GM20000 (cell line): ENCODE data around the gene JAG1.
A peak's percentile ranks its signal among the peaks of the same experiment; 100 is the strongest.

Experiments
- DNase-seq: peaks from one replicate; pipeline ENCODE4 v3.0.0; 2012; ENCODE audit warnings: low spot score
- TF ChIP-seq, protein P1 (sequence below): IDR thresholded peaks from 2 replicates; pipeline ENCODE4 v1.5.1; 2012; ENCODE audit warnings: mild to moderate bottlenecking, control low read depth; ENCODE audit errors: extremely low read depth, missing control alignments

Gene JAG1

DNA sequence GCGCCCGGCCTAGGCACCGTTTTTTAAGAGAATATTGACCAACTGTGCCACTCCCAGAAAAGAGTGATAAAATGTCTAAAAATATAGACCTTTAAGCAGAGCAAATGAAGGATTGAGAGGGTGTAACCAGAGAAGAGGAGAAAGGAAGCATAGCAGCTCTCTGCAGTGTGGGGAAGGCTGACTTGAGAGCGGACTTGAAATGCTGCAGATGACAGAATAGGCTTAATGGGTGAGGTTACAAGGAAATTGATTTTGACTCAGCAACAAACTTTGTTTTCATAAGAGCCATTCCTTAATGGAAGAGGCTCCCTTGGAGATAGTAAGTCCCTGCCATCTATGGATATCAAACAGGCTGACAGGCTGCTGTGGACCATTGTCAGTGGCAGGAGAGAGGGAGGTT lies 7.7 kb upstream of the JAG1 start:
- DNase-seq, result no peak
- TF ChIP-seq, protein P1, sequence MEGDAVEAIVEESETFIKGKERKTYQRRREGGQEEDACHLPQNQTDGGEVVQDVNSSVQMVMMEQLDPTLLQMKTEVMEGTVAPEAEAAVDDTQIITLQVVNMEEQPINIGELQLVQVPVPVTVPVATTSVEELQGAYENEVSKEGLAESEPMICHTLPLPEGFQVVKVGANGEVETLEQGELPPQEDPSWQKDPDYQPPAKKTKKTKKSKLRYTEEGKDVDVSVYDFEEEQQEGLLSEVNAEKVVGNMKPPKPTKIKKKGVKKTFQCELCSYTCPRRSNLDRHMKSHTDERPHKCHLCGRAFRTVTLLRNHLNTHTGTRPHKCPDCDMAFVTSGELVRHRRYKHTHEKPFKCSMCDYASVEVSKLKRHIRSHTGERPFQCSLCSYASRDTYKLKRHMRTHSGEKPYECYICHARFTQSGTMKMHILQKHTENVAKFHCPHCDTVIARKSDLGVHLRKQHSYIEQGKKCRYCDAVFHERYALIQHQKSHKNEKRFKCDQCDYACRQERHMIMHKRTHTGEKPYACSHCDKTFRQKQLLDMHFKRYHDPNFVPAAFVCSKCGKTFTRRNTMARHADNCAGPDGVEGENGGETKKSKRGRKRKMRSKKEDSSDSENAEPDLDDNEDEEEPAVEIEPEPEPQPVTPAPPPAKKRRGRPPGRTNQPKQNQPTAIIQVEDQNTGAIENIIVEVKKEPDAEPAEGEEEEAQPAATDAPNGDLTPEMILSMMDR, result no peak

- TF ChIP-seq, protein P1, result no peak
- DNase-seq, result no peak
Measured at GRCh38 chr20:10680571-10680970, 6.8 kb upstream of the JAG1 start.

GRCh38 chr20:10679269-10679668 lies 5.5 kb upstream of the JAG1 start:
- no peak for DNase-seq
- TF ChIP-seq, protein P1, result no peak

- no peak for DNase-seq
- TF ChIP-seq, protein P1, result no peak
Measured at GRCh38 chr20:10676518-10676917, 2.7 kb upstream of the JAG1 start.

- TF ChIP-seq, protein P1, result no peak
- DNase-seq, result no peak
Measured at GRCh38 chr20:10675450-10675848, 1.6 kb upstream of the JAG1 start.

GRCh38 chr20:10674684-10675449 lies 1.1 kb upstream of the JAG1 start:
- TF ChIP-seq, protein P1, result peak; percentile 77
- DNase-seq, result peak; percentile 87

- TF ChIP-seq, protein P1, result no peak
- DNase-seq, result peak; percentile 59
Measured at GRCh38 chr20:10673176-10673841, 490 bp downstream of the JAG1 start.
